Keratinocyte (primary cell): ENCODE data around the gene HAUS8. TPM values are rescaled to one million over a fixed set of nuclear protein-coding genes. Genes with fewer than 3 reads are reported as not detected.

ENCODE experiments used
- DNase-seq: peaks from one replicate; pipeline ENCODE4 v3.0.0-alpha.2; 2011; ENCODE audit warnings: low read depth, missing footprints, low spot score
- FAIRE-seq: peaks from 2 replicates; lab custom pipeline; 2011; peaks lifted over from hg19 to GRCh38; lab: Jason Lieb, UNC
- H2AFZ ChIP-seq: 2 replicates; pipeline ENCODE4 v1.6.0; 2012; ENCODE audit warnings: low read length, control low read depth, inconsistent platforms; ENCODE audit not compliant: control insufficient read depth
- H3K27ac ChIP-seq: 2 replicates; pipeline ENCODE4 v1.5.1; 2011; ENCODE audit warnings: low read length; ENCODE audit not compliant: control insufficient read depth, insufficient read depth
- H3K27me3 ChIP-seq: 3 replicates; pipeline ENCODE4 v1.6.0; 2011; ENCODE audit warnings: low read length; ENCODE audit not compliant: control insufficient read depth, insufficient read depth; ENCODE audit errors: extremely low read depth
- H3K36me3 ChIP-seq, 2 experiments: 2 replicates in 1 of 2; 3 replicates in 1 of 2; pipeline ENCODE4 v1.5.1; 2011; ENCODE audit warnings: low read length in 2 of 2, mild to moderate bottlenecking in 1 of 2; ENCODE audit not compliant: control insufficient read depth in 2 of 2, insufficient read depth in 2 of 2; ENCODE audit errors: extremely low read depth in 1 of 2
- H3K4me1 ChIP-seq: 3 replicates; pipeline ENCODE4 v1.5.1; 2011; ENCODE audit warnings: low read length; ENCODE audit not compliant: control insufficient read depth, insufficient read depth; ENCODE audit errors: extremely low read depth
- H3K4me2 ChIP-seq: 3 replicates; pipeline ENCODE4 v1.6.0; 2011; ENCODE audit warnings: low read depth, low read length; ENCODE audit not compliant: control insufficient read depth, insufficient read depth; ENCODE audit errors: extremely low read depth
- H3K4me3 ChIP-seq, 3 experiments: fragments of 200-600 bp in 1 of 3; sonication (generic) in 1 of 3; 2 replicates in 2 of 3; 3 replicates in 1 of 3; pipeline ENCODE4 v1.5.1; 2011 to 2016; ENCODE audit warnings: low read length in 3 of 3, mild to moderate bottlenecking in 3 of 3, control low read depth in 2 of 3, inconsistent platforms in 1 of 3, low read depth in 1 of 3, mixed read lengths in 1 of 3, mixed run types in 1 of 3, moderate library complexity in 1 of 3; ENCODE audit not compliant: control insufficient read depth in 2 of 3, insufficient read depth in 2 of 3; ENCODE audit errors: extremely low read depth in 1 of 3
- H3K79me2 ChIP-seq: 2 replicates; pipeline ENCODE4 v1.6.0; 2012; ENCODE audit warnings: low read length; ENCODE audit not compliant: control insufficient read depth, insufficient read depth
- H3K9ac ChIP-seq: 3 replicates; pipeline ENCODE4 v1.6.0; 2011; ENCODE audit warnings: low read length; ENCODE audit not compliant: control insufficient read depth, insufficient read depth; ENCODE audit errors: extremely low read depth
- H3K9me1 ChIP-seq: 3 replicates; pipeline ENCODE4 v1.6.0; 2011; ENCODE audit warnings: low read length; ENCODE audit not compliant: control insufficient read depth, insufficient read depth; ENCODE audit errors: extremely low read depth
- H3K9me3 ChIP-seq: 2 replicates; pipeline ENCODE4 v1.5.1; 2012; ENCODE audit warnings: low read depth, low read length; ENCODE audit not compliant: control insufficient read depth
- H4K20me1 ChIP-seq: 3 replicates; pipeline ENCODE4 v1.6.0; 2011; ENCODE audit warnings: low read length; ENCODE audit not compliant: control insufficient read depth, insufficient read depth; ENCODE audit errors: extremely low read depth
- CTCF ChIP-seq, 3 experiments: IDR thresholded peaks in 1 of 3; conservative IDR thresholded peaks in 1 of 3; optimal IDR thresholded peaks in 1 of 3; 2 replicates in 2 of 3; 3 replicates in 1 of 3; pipeline versions ENCODE3 to v1.5.1; 2011; ENCODE audit warnings: low read length in 3 of 3, mild to moderate bottlenecking in 3 of 3, moderate library complexity in 2 of 3, control low read depth in 1 of 3, inconsistent platforms in 1 of 3; ENCODE audit not compliant: insufficient read depth in 2 of 3; ENCODE audit errors: extremely low read depth in 1 of 3
- EZH2 ChIP-seq: IDR thresholded peaks from one replicate; pipeline ENCODE4 v1.6.1; 2012; ENCODE audit warnings: inconsistent platforms, mild to moderate bottlenecking, low read length, moderate library complexity
- dilution Hi-C: fragments of 300-500 bp; cut with MboI; formaldehyde crosslinking; loops from one replicate; pipeline ENCODE4 v1.7.0; 2020; ENCODE audit warnings: low sequenced_read_pairs; ENCODE audit not compliant: extremely low pct_ligation_motif_present
- polyA plus RNA-seq, 5 experiments: library from polyadenylated mRNA; depleted of rRNA in 3 of 5; stranded (reverse) in 3 of 5; stranded (forward) in 1 of 5; unstranded in 1 of 5; fragments of >200 nt; gene quantifications; 1 replicate in 1 of 5; 2 replicates in 3 of 5; 3 replicates in 1 of 5; pipeline versions ENCODE4 v1.2.1 to v1.2.3, GENCODE V29; 2011 to 2012; ENCODE audit warnings: missing spikeins in 2 of 5, low read depth in 1 of 5, low replicate concordance in 1 of 5

HAUS8 gene
- polyA plus RNA-seq, 1 donor (not counting 4 experiments of a cell fraction or from before 2014, with no cell fraction given) = 8.1 TPM

- H3K9ac ChIP-seq = no peak overlapping the region
- H3K79me2 ChIP-seq = peaks cover 10% of the 10 kb centered on the region
- TF ChIP-seq CTCF (optimal IDR thresholded peaks at IDR 0.05 in 1 of 3, IDR thresholded peaks at IDR 0.05 in 1 of 3, conservative IDR thresholded peaks at IDR 0.05 in 1 of 3; ENCODE audit: extremely low read depth in 1 of 3, insufficient read depth in 2 of 3, low read length in 3 of 3) = no peak
- dilution Hi-C loops = no loop called here
- no peak overlapping the region for H3K4me3 ChIP-seq
- H3K4me1 ChIP-seq = peaks cover 14% of the 10 kb centered on the region
- FAIRE-seq (no peak), DNase-seq (no peak)
- H3K9me3 ChIP-seq = no peaks in the 10 kb centered on the region
- H3K4me2 ChIP-seq = no peak overlapping the region
- peaks cover 0 to 5% of the 10 kb centered on the region in 2 experiments for H3K36me3 ChIP-seq
- H4K20me1 ChIP-seq = no peaks in the 10 kb centered on the region
- H3K27ac ChIP-seq = no peak overlapping the region
- no peaks in the 10 kb centered on the region for H3K27me3 ChIP-seq
- no peaks in the 10 kb centered on the region for H3K9me1 ChIP-seq
- H2AFZ ChIP-seq = no peak overlapping the region
These were observed 47.8 kb upstream of the HAUS8 start for GRCh38 chr19:17123041-17123440.

GRCh38 chr19:17121736-17122293, 46.6 kb upstream of the HAUS8 start:
- DNase-seq (no peak), FAIRE-seq (no peak)
- no peaks in the 10 kb centered on the region for H4K20me1 ChIP-seq
- H3K36me3 ChIP-seq = peaks cover 0 to 5% of the 10 kb centered on the region in 2 experiments
- peaks cover 10% of the 10 kb centered on the region for H3K79me2 ChIP-seq
- no peak overlapping the region for H3K27ac ChIP-seq
- no peak overlapping the region for H3K4me3 ChIP-seq
- TF ChIP-seq CTCF (optimal IDR thresholded peaks at IDR 0.05 in 1 of 3, IDR thresholded peaks at IDR 0.05 in 1 of 3, conservative IDR thresholded peaks at IDR 0.05 in 1 of 3; ENCODE audit: extremely low read depth in 1 of 3, insufficient read depth in 2 of 3, low read length in 3 of 3) (no peak), EZH2 (no peak)
- dilution Hi-C loops = no loop called here
- no peaks in the 10 kb centered on the region for H3K27me3 ChIP-seq
- no peaks in the 10 kb centered on the region for H3K9me1 ChIP-seq
- no peak overlapping the region for H3K9ac ChIP-seq
- H3K9me3 ChIP-seq = no peaks in the 10 kb centered on the region
- H3K4me1 ChIP-seq = peaks cover 14% of the 10 kb centered on the region
- H2AFZ ChIP-seq = no peak overlapping the region
- no peak overlapping the region for H3K4me2 ChIP-seq
